Inflammatory macrophage (primary cell): ENCODE data around the gene GPANK1.
A peak's percentile ranks its signal among the peaks of the same experiment; 100 is the strongest.

Source experiments
- DNase-seq, 2 donors: peaks; one replicate each; pipeline ENCODE4 v3.0.0-alpha.2; 2020 to 2022

The GPANK1 gene

GRCh38 chr6:31615748-31616147, 49.0 kb downstream of the GPANK1 start:
- DNase-seq = peak; percentile 17 to 18

GRCh38 chr6:31614684-31615578, 49.9 kb downstream of the GPANK1 start, which contains the start of gene AIF1:
AIF1 (plus strand) TSS chr6:31615234; CDS start chr6:31615330, 96 bp downstream.
- DNase-seq = peak; percentile 78 to 80

GRCh38 chr6:31614075-31614619, 50.6 kb downstream of the GPANK1 start:
- peak; percentile 47 to 66 for DNase-seq
